Activated naive CD4-positive, alpha-beta T cell treated with anti-CD3 and anti-CD28 coated beads for 36 hours (primary cell): ENCODE measurements around the gene CYP26A1. TPM values are rescaled to one million over a fixed set of nuclear protein-coding genes. Genes with fewer than 3 reads are reported as not detected.

ENCODE experiments used
- CTCF ChIA-PET: fragments of 350-600 bp; sonication (Branson Sonifier 250); formaldehyde crosslinking; loops from one replicate; lab custom pipeline; 2021; ENCODE audit warnings: antibody characterized with exemption; lab: Charles Lee
- DNase-seq: peaks from one replicate; pipeline ENCODE4 v3.0.0-alpha.2; 2020
- H3K27ac Mint-ChIP-seq: one replicate; pipeline ENCODE4 v1.8.0; 2021; ENCODE audit warnings: mild to moderate bottlenecking, mixed read lengths
- H3K27me3 Mint-ChIP-seq: one replicate; pipeline ENCODE4 v1.8.0; 2021; ENCODE audit warnings: low read depth, mixed read lengths
- H3K36me3 Mint-ChIP-seq: one replicate; pipeline ENCODE4 v1.8.0; 2021; ENCODE audit warnings: low read depth, mixed read lengths
- H3K4me1 Mint-ChIP-seq: one replicate; pipeline ENCODE4 v1.8.0; 2021; ENCODE audit warnings: low read depth, mixed read lengths
- H3K4me3 Mint-ChIP-seq: one replicate; pipeline ENCODE4 v1.8.0; 2021; ENCODE audit warnings: mild to moderate bottlenecking, moderate library complexity, mixed read lengths
- H3K9me3 Mint-ChIP-seq: one replicate; pipeline ENCODE4 v1.8.0; 2021; ENCODE audit warnings: mixed read lengths
- intact Hi-C: fragments of 100-400 bp; cut with micrococcal nuclease; formaldehyde crosslinking; loops from one replicate; pipeline ENCODE4 v1.15.1; 2023
- total RNA-seq, 2 experiments: library from RNA; stranded (reverse); gene quantifications; one replicate each; pipeline ENCODE4 v1.2.3, GENCODE V29; 2021

Gene CYP26A1
- total RNA-seq, 2 experiments from 2014 or later: not detected

GRCh38 chr10:93074597-93075368, 1.1 kb downstream of the CYP26A1 start:
- Mint-ChIP-seq H3K27ac (no peak overlapping the region), H3K36me3 (no peaks in the 10 kb centered on the region), H3K4me1 (peaks cover 31% of the 10 kb centered on the region), H3K4me3 (peak overlapping the region; percentile 62), H3K27me3 (peaks cover 72% of the 10 kb centered on the region), H3K9me3 (no peaks in the 10 kb centered on the region)
- no peak for DNase-seq
- intact Hi-C loops: loop anchor here (1.0 kb wide), 1 partner anchor 12 kb away; no protein-coding TSS in a partner anchor
- CTCF ChIA-PET: interaction anchor here (0.5 to 3.0 kb wide), 3 partner anchors 110 to 184 kb away, joined by 3 to 11 read pairs (median 3); no protein-coding TSS in a partner anchor

DNA sequence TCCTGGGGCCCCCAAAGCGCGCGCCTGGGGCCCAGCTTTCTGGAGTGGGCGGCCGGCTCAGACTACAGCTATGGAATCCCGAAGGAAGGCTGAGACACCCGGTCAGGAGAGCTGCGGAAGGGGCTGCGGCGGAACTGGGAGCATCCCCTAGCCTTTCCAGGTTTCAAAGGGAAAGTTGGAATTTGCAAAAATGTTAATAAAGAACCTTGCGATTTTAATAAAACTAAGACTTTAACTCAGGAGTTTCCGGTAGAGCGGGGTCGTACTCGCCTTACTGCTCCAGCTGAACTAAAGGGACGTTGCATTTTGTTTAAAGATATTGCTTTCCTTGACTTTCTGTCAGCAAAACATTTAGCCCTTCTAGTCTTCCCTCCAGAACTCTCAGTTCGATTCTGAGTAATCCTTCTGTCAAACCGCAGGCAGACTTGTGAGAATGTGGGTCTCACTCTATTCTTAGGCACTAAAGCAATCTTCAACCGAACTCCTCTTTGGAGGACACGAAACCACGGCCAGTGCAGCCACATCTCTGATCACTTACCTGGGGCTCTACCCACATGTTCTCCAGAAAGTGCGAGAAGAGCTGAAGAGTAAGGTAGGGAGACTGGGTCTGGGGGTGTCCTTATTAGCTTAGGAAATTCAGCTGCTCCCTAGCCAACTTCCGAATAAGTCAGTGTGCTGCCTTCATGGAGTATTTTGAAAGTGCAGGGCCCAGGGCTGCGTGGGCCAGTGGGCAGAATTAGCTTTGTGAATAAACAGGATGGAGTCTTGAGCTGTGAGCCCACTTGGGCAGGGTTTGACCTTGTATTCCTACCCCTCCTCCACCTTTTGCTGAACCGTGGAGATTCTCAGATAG, 1.9 kb downstream of the CYP26A1 start:
- CTCF ChIA-PET: interaction anchor here (0.5 to 3.0 kb wide), 4 partner anchors 14 to 183 kb away, joined by 3 to 11 read pairs (median 6); no protein-coding TSS in a partner anchor
- Mint-ChIP-seq H3K4me3 (no peak overlapping the region), H3K36me3 (no peaks in the 10 kb centered on the region)

GRCh38 chr10:93076871-93077270, 3.2 kb downstream of the CYP26A1 start:
- H3K9me3 Mint-ChIP-seq: no peaks in the 10 kb centered on the region
- no peak overlapping the region for H3K27ac Mint-ChIP-seq
- H3K4me3 Mint-ChIP-seq: no peak overlapping the region
- CTCF ChIA-PET: interaction anchor here (1.1 to 3.0 kb wide), 4 partner anchors 9 to 273 kb away, joined by 3 to 11 read pairs (median 6); no protein-coding TSS in a partner anchor
- peaks cover 26% of the 10 kb centered on the region for H3K4me1 Mint-ChIP-seq
- H3K27me3 Mint-ChIP-seq: peaks cover 65% of the 10 kb centered on the region
- intact Hi-C loops: no loop called here
- H3K36me3 Mint-ChIP-seq: no peaks in the 10 kb centered on the region
- no peak for DNase-seq

More for the DNA sequence above, 1.9 kb downstream of the CYP26A1 start:
- H3K4me1 Mint-ChIP-seq: peaks cover 33% of the 10 kb centered on the region
- no peak overlapping the region for H3K27ac Mint-ChIP-seq
- no peak for DNase-seq
- H3K27me3 Mint-ChIP-seq: peaks cover 70% of the 10 kb centered on the region
- intact Hi-C loops: no loop called here
- H3K9me3 Mint-ChIP-seq: no peaks in the 10 kb centered on the region

- Mint-ChIP-seq H3K27ac (no peak overlapping the region), H3K9me3 (no peaks in the 10 kb centered on the region), H3K36me3 (no peaks in the 10 kb centered on the region), H3K4me3 (no peak overlapping the region), H3K4me1 (peaks cover 20% of the 10 kb centered on the region), H3K27me3 (peaks cover 55% of the 10 kb centered on the region)
- no peak for DNase-seq
- CTCF ChIA-PET: interaction anchor here (1.0 to 3.0 kb wide), 4 partner anchors 113 to 291 kb away, joined by 3 to 11 read pairs (median 4); no protein-coding TSS in a partner anchor
- intact Hi-C loops: no loop called here
Observed at GRCh38 chr10:93077860-93078337, 4.2 kb downstream of the CYP26A1 start.

GRCh38 chr10:93079663-93080349, 6.1 kb downstream of the CYP26A1 start:
- CTCF ChIA-PET: interaction anchor here (0.5 to 3.0 kb wide), 13 partner anchors 10 to 404 kb away, joined by 3 to 13 read pairs (median 5); no protein-coding TSS in a partner anchor
- no peak overlapping the region for H3K27ac Mint-ChIP-seq

DNA sequence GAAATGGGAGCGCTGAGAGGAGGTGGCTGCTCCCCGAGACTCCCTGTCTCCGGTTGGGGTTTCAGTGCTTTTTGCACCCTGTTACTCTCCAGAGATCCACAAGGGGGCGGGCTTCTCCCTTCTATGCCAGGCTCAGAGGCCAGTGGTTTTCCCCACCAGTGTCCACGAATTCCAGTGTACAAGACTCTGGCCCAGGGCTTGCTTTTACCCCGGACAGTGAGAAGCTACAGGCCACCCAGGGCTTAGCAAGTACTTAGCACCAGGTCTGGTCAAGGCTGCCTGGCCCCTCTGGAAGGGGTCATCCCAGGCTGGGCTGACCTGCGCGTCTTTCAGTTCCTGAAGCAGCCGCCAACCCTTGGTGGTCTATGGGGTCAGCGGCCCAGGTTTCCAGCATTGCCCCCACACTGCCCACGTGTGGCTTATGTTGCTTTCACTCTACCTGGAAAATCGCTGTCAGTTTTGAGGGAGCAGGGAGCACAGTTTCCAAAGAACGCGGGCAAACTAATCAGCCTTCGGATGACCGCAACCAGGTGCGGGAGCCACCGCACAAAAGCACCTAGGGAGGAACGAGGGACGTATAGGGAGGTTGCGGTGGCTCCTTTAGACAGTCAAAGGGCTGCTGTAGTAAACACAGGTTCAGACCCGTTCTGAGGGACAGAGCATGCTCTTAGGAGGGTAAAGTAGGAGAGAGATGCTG, 6.8 kb downstream of the CYP26A1 start:
- H3K27ac Mint-ChIP-seq: no peak overlapping the region
- H3K36me3 Mint-ChIP-seq: no peaks in the 10 kb centered on the region
- no peak overlapping the region for H3K4me3 Mint-ChIP-seq
- H3K27me3 Mint-ChIP-seq: peaks cover 38% of the 10 kb centered on the region
- no peaks in the 10 kb centered on the region for H3K9me3 Mint-ChIP-seq
- intact Hi-C loops: loop anchor here (1.0 to 2.0 kb wide), 4 partner anchors 34 to 402 kb away; partner anchors contain the start of gene MYOF
- H3K4me1 Mint-ChIP-seq: peaks cover 6% of the 10 kb centered on the region
- DNase-seq: peak; percentile 70
- CTCF ChIA-PET: interaction anchor here (0.5 to 3.0 kb wide), 15 partner anchors 8 to 403 kb away, joined by 3 to 13 read pairs (median 5); partner anchors contain the start of gene MYOF

More at GRCh38 chr10:93079663-93080349, 6.1 kb downstream of the CYP26A1 start:
- intact Hi-C loops: loop anchor here (1.0 to 2.0 kb wide), 4 partner anchors 35 to 402 kb away; partner anchors contain the start of gene MYOF
- Mint-ChIP-seq H3K36me3 (no peaks in the 10 kb centered on the region), H3K4me3 (no peak overlapping the region), H3K9me3 (no peaks in the 10 kb centered on the region), H3K27me3 (peaks cover 44% of the 10 kb centered on the region), H3K4me1 (peaks cover 13% of the 10 kb centered on the region)
- no peak for DNase-seq

DNA sequence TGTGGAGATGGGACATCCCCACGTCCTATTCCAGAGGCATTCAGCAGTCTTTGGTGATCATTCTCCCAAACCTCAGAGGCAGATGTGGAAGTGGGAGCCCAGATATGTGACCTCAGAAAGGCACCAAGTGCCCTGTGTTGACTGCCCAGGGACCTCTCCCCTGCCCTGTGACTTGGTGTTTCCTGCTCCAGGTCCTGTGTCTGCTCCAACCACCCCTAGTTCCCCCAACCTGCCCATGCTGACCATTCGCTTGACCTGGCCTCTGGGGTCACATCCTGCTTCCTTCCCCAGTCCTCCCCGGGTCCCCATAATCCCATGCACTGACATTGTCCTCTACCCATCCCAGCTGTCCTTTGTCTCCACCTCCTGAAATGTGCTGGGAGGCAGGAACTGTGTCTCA, 7.6 kb downstream of the CYP26A1 start:
- H3K9me3 Mint-ChIP-seq: no peaks in the 10 kb centered on the region
- H3K4me3 Mint-ChIP-seq: no peak overlapping the region
- intact Hi-C loops: loop anchor here (2.0 kb wide), 1 partner anchor 33 kb away; no protein-coding TSS in a partner anchor
- H3K27me3 Mint-ChIP-seq: peaks cover 31% of the 10 kb centered on the region
- no peaks in the 10 kb centered on the region for H3K36me3 Mint-ChIP-seq
- CTCF ChIA-PET: interaction anchor here (1.0 to 3.0 kb wide), 7 partner anchors 9 to 401 kb away, joined by 3 to 13 read pairs (median 5); partner anchors contain the start of gene MYOF
- DNase-seq: no peak
- H3K27ac Mint-ChIP-seq: no peak overlapping the region
- H3K4me1 Mint-ChIP-seq: peaks cover 2% of the 10 kb centered on the region

GRCh38 chr10:93081834-93082233, 8.1 kb downstream of the CYP26A1 start:
- H3K36me3 Mint-ChIP-seq: no peaks in the 10 kb centered on the region
- H3K4me3 Mint-ChIP-seq: no peak overlapping the region
- H3K27me3 Mint-ChIP-seq: peaks cover 25% of the 10 kb centered on the region
- CTCF ChIA-PET: interaction anchor here (1.3 kb wide), 1 partner anchor 9 kb away, joined by 3 read pairs; no protein-coding TSS in a partner anchor
- peaks cover 2% of the 10 kb centered on the region for H3K4me1 Mint-ChIP-seq
- DNase-seq: no peak
- H3K27ac Mint-ChIP-seq: no peak overlapping the region
- intact Hi-C loops: loop anchor here (2.0 kb wide), 1 partner anchor 33 kb away; no protein-coding TSS in a partner anchor
- no peaks in the 10 kb centered on the region for H3K9me3 Mint-ChIP-seq

DNA sequence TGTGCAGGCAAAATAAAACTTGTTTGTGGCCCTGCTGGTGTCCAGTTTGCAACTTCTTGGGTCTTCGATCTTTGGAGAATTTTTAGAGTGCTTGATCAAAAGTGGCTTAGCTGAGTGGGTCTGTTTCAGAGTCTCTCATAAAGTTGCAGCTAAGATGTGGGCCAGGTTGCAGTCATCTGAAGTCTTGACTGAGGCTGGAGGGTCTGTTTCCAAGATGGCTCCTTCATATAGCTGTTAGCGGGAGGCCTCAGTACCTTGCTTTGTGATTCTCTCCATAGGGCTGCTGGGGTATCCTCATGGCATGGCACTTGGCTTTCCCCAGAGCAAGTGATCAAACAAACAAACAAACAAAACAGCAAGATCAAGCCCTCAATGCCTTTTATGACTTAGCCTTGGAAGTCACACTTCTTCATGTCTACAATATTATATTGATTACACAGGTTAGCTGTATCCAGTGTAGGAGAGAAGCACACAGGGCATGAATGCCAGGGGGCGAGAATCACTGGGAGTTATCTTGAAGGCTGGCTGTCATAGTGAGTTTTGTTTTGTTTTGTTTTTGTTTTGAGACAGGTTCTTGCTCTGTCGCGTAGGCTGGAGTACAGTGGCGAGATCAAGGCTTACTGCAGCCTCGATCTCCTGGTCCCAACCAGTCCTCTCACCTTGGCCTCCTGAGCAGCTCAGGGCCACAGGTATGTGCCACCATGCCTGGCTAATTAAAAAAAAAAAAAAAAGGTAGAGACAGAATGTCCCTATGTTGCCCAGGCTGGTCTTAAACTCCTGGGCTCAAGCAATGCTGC, 10.2 kb downstream of the CYP26A1 start:
- no peaks in the 10 kb centered on the region for H3K36me3 Mint-ChIP-seq
- intact Hi-C loops: no loop called here
- no peak overlapping the region for H3K27ac Mint-ChIP-seq
- CTCF ChIA-PET: no interaction called here
- peaks cover 2% of the 10 kb centered on the region for H3K4me1 Mint-ChIP-seq
- peaks cover 19% of the 10 kb centered on the region for H3K27me3 Mint-ChIP-seq
- no peak overlapping the region for H3K4me3 Mint-ChIP-seq
- DNase-seq: no peak
- H3K9me3 Mint-ChIP-seq: no peaks in the 10 kb centered on the region

GRCh38 chr10:93085272-93085859, 11.7 kb downstream of the CYP26A1 start:
- CTCF ChIA-PET: no interaction called here
- Mint-ChIP-seq H3K4me1 (no peaks in the 10 kb centered on the region), H3K27me3 (peaks cover 9% of the 10 kb centered on the region), H3K4me3 (no peak overlapping the region), H3K27ac (no peak overlapping the region), H3K36me3 (no peaks in the 10 kb centered on the region), H3K9me3 (no peaks in the 10 kb centered on the region)
- no peak for DNase-seq
- intact Hi-C loops: no loop called here
